ENCODE data around the gene SPATC1L.
"Not testable (repeated sequence)": the region's sequence is repeated elsewhere in the genome, so short reads cannot be mapped to it uniquely, and the experiment has no call there.

SPATC1L gene

GRCh38 chr21:46182548-46183336 is 1.5 kb downstream of the SPATC1L start:
- DNase-seq, result no peak

GRCh38 chr21:46181953-46182547 is 2.2 kb downstream of the SPATC1L start:
- no peak for DNase-seq

GRCh38 chr21:46181436-46181835 is 2.8 kb downstream of the SPATC1L start:
- DNase-seq, result no peak

- no peak for DNase-seq
These were observed 3.4 kb downstream of the SPATC1L start for GRCh38 chr21:46180778-46181391.

GRCh38 chr21:46180079-46180722 is 4.1 kb downstream of the SPATC1L start:
- DNase-seq, result no peak

- no peak for DNase-seq
These were observed 4.6 kb downstream of the SPATC1L start for GRCh38 chr21:46179708-46180078.

- no peak for DNase-seq
These were observed 5.3 kb downstream of the SPATC1L start for GRCh38 chr21:46178961-46179360.

GRCh38 chr21:46176443-46177129 is 7.7 kb downstream of the SPATC1L start:
- DNase-seq, result not testable (repeated sequence)

GRCh38 chr21:46173573-46173972 is 10.7 kb downstream of the SPATC1L start:
- DNase-seq, result no peak

GRCh38 chr21:46172863-46173528 is 11.3 kb downstream of the SPATC1L start:
- no peak for DNase-seq

- no peak for DNase-seq
These were observed 12.0 kb downstream of the SPATC1L start for GRCh38 chr21:46171996-46172862.

- no peak for DNase-seq
These were observed 12.7 kb downstream of the SPATC1L start for GRCh38 chr21:46171585-46171984.

GRCh38 chr21:46170436-46171193 is 13.6 kb downstream of the SPATC1L start:
- not testable (repeated sequence) for DNase-seq

- no peak for DNase-seq
These were observed 15.4 kb downstream of the SPATC1L start for GRCh38 chr21:46168659-46169386.

GRCh38 chr21:46168238-46168637 is 16.0 kb downstream of the SPATC1L start:
- no peak for DNase-seq

GRCh38 chr21:46165098-46165497 is 19.2 kb downstream of the SPATC1L start:
- no peak for DNase-seq

- DNase-seq, result no peak
These were observed 20.9 kb downstream of the SPATC1L start for GRCh38 chr21:46163380-46163779.

- DNase-seq, result no peak
These were observed 22.3 kb downstream of the SPATC1L start for GRCh38 chr21:46161633-46162592.
